K562 (cell line): ENCODE measurements around the gene SRCAP. TPM values are rescaled to one million over a fixed set of nuclear protein-coding genes. Genes with fewer than 3 reads are reported as not detected.

Experiments
- BRD4 ChIP-seq: fragments of 200-600 bp; sonication (generic); IDR thresholded peaks from 2 replicates; pipeline ENCODE4 v1.6.1; 2017; ENCODE audit warnings: inconsistent platforms
- CBX2 ChIP-seq: fragments of 200-600 bp; sonication (generic); IDR thresholded peaks from one replicate; pipeline ENCODE4 v1.6.1; 2012; ENCODE audit warnings: mild to moderate bottlenecking, low read length, inconsistent platforms; ENCODE audit not compliant: insufficient read depth, poor library complexity, severe bottlenecking
- CCNT2 ChIP-seq: IDR thresholded peaks from 2 replicates; pipeline ENCODE4 v1.6.1; 2011; ENCODE audit warnings: borderline replicate concordance, low read depth, mild to moderate bottlenecking, moderate library complexity, mixed read lengths, low read length; ENCODE audit not compliant: insufficient read length; ENCODE audit errors: extremely low read depth
- CREB1 ChIP-seq, 2 experiments: sonication (generic) in 1 of 2; formaldehyde crosslinking in 1 of 2; IDR thresholded peaks; 2 replicates each; pipeline versions ENCODE4 v1.6.1 to v1.8.0; 2012 to 2022; ENCODE audit warnings: inconsistent platforms in 1 of 2, mild to moderate bottlenecking in 1 of 2, missing genetic modification reagents in 1 of 2, moderate library complexity in 1 of 2
- FUS ChIP-seq: fragments of 200-400 bp; formaldehyde crosslinking; optimal IDR thresholded peaks from 2 replicates; pipeline ENCODE3; 2017; ENCODE audit warnings: low read depth, low read length
- HNRNPK ChIP-seq: fragments of 200-400 bp; formaldehyde crosslinking; IDR thresholded peaks from one replicate; pipeline ENCODE4 v1.6.1; 2018; ENCODE audit warnings: mild to moderate bottlenecking, low read depth, low read length; ENCODE audit not compliant: poor library complexity, severe bottlenecking
- MBD2 ChIP-seq: sonication (generic); IDR thresholded peaks from 2 replicates; pipeline ENCODE4 v1.6.1; 2016; ENCODE audit warnings: low read depth, borderline replicate concordance
- POLR2B ChIP-seq: fragments of 450-650 bp; IDR thresholded peaks from 2 replicates; pipeline ENCODE4 v1.6.1; 2018; ENCODE audit warnings: low read depth; ENCODE audit not compliant: partially characterized antibody
- SRSF1 ChIP-seq: fragments of 200-400 bp; formaldehyde crosslinking; IDR thresholded peaks from 2 replicates; pipeline ENCODE4 v1.6.1; 2017; ENCODE audit warnings: mild to moderate bottlenecking, low read depth, low read length, moderate library complexity
- SRSF3 ChIP-seq: fragments of 200-400 bp; formaldehyde crosslinking; IDR thresholded peaks from 2 replicates; pipeline ENCODE4 v1.6.1; 2016; ENCODE audit warnings: mild to moderate bottlenecking, low read length, moderate library complexity; ENCODE audit not compliant: insufficient read depth
- TFAP4 ChIP-seq: sonication (generic); formaldehyde crosslinking; IDR thresholded peaks from 2 replicates; pipeline ENCODE4 v1.8.0; 2022; ENCODE audit warnings: missing genetic modification reagents, mild to moderate bottlenecking, moderate library complexity, borderline replicate concordance
- YY1 ChIP-seq, 3 experiments: IDR thresholded peaks; 2 replicates each; pipeline ENCODE4 v1.6.1; 2011; ENCODE audit warnings: low read length in 2 of 3, mild to moderate bottlenecking in 2 of 3, moderate library complexity in 2 of 3, borderline replicate concordance in 1 of 3, control low read depth in 1 of 3, low read depth in 1 of 3; ENCODE audit not compliant: insufficient read depth in 3 of 3, insufficient replicate concordance in 2 of 3, control insufficient read depth in 1 of 3, insufficient read length in 1 of 3; ENCODE audit errors: extremely low read depth in 1 of 3
- ZBED1 ChIP-seq: IDR thresholded peaks from 2 replicates; pipeline ENCODE4 v1.6.1; 2014
- ZNF133 ChIP-seq: fragments of 250-450 bp; sonication (Bioruptor Pico); IDR thresholded peaks from 2 replicates; pipeline ENCODE4 v1.4.0; 2020; ENCODE audit warnings: mild to moderate bottlenecking
- polyA plus RNA-seq, 8 experiments: library from polyadenylated mRNA; depleted of rRNA in 4 of 8; stranded (reverse) in 5 of 8; unstranded in 3 of 8; fragments of >200 nt; fragmentation: Nextera tagmentation in 2 of 8; fragmentation: Illumina TruSeq in 1 of 8; extraction: Ambion mirVana in 2 of 8; extraction: Trizol in 1 of 8; gene quantifications; 2 replicates each; pipeline versions ENCODE4 v1.2.1 to v1.2.3, GENCODE V29; 2011 to 2014; ENCODE audit warnings: inconsistent platforms in 1 of 8, missing spikeins in 1 of 8
- total RNA-seq, 7 experiments: library from RNA; depleted of rRNA in 6 of 7; stranded (reverse); fragments of >200 nt in 6 of 7; fragmentation: Illumina TruSeq in 2 of 7; extraction: Trizol in 2 of 7; gene quantifications; 2 replicates each; pipeline versions ENCODE4 v1.2.1 to v1.2.3, GENCODE V29; 2011 to 2021; ENCODE audit warnings: low replicate concordance in 1 of 7
- TF ChIP-seq, protein P1 (sequence below): sonication (generic); formaldehyde crosslinking; IDR thresholded peaks from 2 replicates; pipeline ENCODE4 v1.8.0; 2022; ENCODE audit warnings: mild to moderate bottlenecking, low read depth, missing genetic modification reagents
- TF ChIP-seq, protein P2 (sequence below): fragments of 450-650 bp; IDR thresholded peaks from 2 replicates; pipeline ENCODE4 v1.6.1; 2016; ENCODE audit warnings: mild to moderate bottlenecking
- TF ChIP-seq, protein P3 (sequence below): sonication (generic); formaldehyde crosslinking; IDR thresholded peaks from 2 replicates; pipeline ENCODE4 v1.8.0; 2022; ENCODE audit warnings: missing genetic modification reagents, mild to moderate bottlenecking, borderline replicate concordance

SRCAP gene
- total and polyA plus RNA-seq, 9 of the 15 experiments (the other 6 are each of a cell fraction or from before 2014, with no cell fraction given) = 0.21 to 62.6 (median 5.8) TPM

GRCh38 chr16:30775392-30776188, 76.6 kb downstream of the SRCAP start (continued):
- TF ChIP-seq MBD2 (peak; percentile 69; the same call in 1 of the 2 replicates), ZBED1 (no peak; the same call in 1 of the 2 replicates), HNRNPK (no peak), POLR2B (peak; percentile 93), ZNF133 (CRISPR knock-in tag) (no peak), CCNT2 (peak; percentile 78), SRSF1 (0 out of 2 replicates have a peak, but pooled peaks have one; percentile 46), BRD4 (peak; percentile 78), TFAP4 (CRISPR knock-in tag) (peak; percentile 80), CREB1 (IDR thresholded peaks at IDR 0.05) (peak; percentile 88), CREB1 (CRISPR knock-in tag; IDR thresholded peaks at IDR 0.05) (peak; percentile 82), FUS (peak; percentile 92), SRSF3 (0 out of 2 replicates have a peak, but pooled peaks have one; percentile 15), YY1 (IDR thresholded peaks at IDR 0.05; ENCODE audit: borderline replicate concordance in 1 of 3, control insufficient read depth in 1 of 3, extremely low read depth in 1 of 3, insufficient read depth in 3 of 3, insufficient read length in 1 of 3, insufficient replicate concordance in 2 of 3, low read depth in 1 of 3, low read length in 2 of 3) (peak; percentile 60 to 92 (median 90)), CBX2 (no peak)
- TF ChIP-seq, protein P1, sequence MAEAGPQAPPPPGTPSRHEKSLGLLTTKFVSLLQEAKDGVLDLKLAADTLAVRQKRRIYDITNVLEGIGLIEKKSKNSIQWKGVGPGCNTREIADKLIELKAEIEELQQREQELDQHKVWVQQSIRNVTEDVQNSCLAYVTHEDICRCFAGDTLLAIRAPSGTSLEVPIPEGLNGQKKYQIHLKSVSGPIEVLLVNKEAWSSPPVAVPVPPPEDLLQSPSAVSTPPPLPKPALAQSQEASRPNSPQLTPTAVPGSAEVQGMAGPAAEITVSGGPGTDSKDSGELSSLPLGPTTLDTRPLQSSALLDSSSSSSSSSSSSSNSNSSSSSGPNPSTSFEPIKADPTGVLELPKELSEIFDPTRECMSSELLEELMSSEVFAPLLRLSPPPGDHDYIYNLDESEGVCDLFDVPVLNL = peak; percentile 16; the same call in 1 of the 2 replicates
- TF ChIP-seq, protein P2, sequence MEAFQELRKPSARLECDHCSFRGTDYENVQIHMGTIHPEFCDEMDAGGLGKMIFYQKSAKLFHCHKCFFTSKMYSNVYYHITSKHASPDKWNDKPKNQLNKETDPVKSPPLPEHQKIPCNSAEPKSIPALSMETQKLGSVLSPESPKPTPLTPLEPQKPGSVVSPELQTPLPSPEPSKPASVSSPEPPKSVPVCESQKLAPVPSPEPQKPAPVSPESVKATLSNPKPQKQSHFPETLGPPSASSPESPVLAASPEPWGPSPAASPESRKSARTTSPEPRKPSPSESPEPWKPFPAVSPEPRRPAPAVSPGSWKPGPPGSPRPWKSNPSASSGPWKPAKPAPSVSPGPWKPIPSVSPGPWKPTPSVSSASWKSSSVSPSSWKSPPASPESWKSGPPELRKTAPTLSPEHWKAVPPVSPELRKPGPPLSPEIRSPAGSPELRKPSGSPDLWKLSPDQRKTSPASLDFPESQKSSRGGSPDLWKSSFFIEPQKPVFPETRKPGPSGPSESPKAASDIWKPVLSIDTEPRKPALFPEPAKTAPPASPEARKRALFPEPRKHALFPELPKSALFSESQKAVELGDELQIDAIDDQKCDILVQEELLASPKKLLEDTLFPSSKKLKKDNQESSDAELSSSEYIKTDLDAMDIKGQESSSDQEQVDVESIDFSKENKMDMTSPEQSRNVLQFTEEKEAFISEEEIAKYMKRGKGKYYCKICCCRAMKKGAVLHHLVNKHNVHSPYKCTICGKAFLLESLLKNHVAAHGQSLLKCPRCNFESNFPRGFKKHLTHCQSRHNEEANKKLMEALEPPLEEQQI = no peak
- TF ChIP-seq, protein P3, sequence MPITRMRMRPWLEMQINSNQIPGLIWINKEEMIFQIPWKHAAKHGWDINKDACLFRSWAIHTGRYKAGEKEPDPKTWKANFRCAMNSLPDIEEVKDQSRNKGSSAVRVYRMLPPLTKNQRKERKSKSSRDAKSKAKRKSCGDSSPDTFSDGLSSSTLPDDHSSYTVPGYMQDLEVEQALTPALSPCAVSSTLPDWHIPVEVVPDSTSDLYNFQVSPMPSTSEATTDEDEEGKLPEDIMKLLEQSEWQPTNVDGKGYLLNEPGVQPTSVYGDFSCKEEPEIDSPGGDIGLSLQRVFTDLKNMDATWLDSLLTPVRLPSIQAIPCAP (CRISPR knock-in tag) = 0 out of 2 replicates have a peak, but pooled peaks have one; percentile 61
